Inflammatory macrophage treated with lipopolysaccharide for 1 hour (primary cell): ENCODE results near the gene HAND1.
"Not testable (repeated sequence)": the region's sequence is repeated elsewhere in the genome, so short reads cannot be mapped to it uniquely, and the experiment has no call there.

ENCODE experiments used
- DNase-seq, 2 donors: peaks; one replicate each; pipeline ENCODE4 v3.0.0-alpha.2; 2020 to 2022

Gene HAND1

GRCh38 chr5:154478224-154478565, at the start of gene HAND1:
TSS of gene HAND1 (minus strand) at chr5:154478227. CDS start at chr5:154478008, 219 bp downstream.
- DNase-seq = no peak

DNA sequence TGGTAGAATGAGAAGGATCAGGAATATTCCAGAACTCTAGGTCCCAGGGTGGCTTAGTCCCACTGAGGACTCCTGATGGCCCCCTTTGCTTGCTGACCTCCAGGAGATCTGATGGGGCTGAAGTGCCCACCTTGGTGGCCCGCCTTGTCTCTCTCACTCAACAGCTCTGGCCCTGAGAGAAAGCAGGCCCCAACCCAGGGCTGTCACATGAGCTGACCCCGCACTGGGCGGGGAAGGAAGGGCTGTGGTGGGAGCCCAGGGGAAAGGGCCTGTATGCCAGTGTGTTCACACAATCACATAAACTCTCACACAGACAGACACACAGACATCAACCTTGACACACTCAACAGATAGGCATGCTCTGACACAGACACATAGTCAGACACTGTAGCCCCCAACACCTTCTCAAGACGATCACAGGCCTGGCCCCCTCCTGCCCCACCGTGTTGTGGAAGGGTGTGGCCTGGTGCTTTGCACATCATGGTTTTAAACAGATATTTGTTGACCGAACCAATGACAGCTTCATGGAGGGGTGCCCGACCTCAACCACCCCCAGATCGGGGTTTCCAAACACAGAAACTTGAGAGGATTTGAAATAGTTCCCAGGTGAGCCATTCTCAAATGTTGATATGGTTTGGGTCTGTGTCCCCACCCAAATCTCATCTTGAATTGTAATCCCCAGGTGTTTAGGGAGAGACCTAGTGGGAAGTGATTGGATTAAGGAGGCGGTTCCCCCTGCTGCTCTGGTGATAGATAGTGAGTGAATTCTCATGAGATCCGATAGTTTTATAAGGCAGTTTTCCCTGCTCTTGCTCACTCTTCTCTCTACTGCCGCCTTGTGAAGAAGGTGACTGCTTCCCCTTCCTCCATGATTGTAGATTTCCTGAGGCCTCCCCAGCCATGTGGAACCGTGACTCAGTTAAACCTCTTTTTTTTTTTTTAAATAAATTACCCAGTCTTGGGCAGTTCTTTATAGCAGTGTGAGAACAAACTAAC, 48.5 kb upstream of the HAND1 start:
- DNase-seq = no peak

DNA sequence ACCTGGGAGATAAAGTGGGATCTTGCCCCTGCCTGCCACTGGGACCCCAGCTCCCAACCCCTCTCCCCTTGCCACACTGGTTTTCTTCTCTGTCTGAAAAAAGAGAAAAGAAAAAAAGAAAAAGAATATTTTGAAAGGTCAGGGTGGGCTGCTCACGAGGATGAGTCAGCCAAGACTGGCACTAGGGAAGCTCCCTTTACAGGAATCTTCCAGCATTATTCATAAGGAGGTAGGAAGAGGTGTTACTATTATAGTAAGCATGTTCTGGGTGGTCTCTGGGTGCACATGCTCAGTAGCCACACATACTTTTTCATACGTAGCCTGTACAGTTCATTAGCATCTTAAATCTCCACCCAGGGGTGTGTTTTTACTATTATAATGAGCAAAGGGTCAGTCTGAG, 46.8 kb upstream of the HAND1 start:
- no peak for DNase-seq

- no peak for DNase-seq
Observed at GRCh38 chr5:154524181-154524580, 46.2 kb upstream of the HAND1 start.

DNA sequence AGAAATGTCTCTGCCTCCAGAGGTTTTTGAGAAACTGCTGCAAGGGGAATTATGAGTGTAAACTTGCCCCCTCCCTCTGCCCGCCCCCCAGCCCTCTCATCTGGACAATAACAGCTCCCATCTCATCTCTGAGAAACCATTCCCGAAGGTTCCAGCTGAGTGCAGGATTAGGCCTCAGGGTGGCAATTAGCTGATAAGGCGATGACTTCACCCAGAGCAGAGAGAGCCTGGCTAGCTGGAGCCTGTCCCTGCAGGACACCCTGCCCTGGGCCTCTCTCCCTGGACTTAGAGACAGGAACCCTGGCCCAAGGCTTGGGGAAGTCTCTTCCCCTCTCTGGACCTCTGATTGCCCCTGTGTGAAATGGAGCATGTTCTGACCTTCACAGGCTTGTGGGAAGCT, 45.7 kb upstream of the HAND1 start:
- no peak for DNase-seq

- no peak for DNase-seq
Observed at GRCh38 chr5:154523104-154523503, 45.1 kb upstream of the HAND1 start.

DNA sequence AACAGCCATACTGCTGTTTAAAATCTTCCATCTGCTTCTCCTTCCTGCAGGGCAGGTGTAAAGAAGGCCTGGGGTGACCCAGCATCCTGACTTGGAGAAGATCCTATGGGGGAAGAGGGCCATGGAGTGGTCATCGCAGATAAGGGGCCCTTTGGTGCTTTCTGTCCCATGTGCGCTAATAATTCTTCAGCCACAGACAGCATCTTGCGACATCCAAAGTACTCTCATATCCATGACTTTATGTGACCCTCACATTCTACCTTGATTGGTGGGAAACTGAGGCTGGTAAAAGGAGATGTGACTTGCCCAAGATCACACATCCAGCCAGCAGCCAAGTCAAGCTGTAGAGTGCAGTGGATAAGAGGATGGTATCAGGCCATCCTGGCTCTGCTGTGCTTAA, 44.3 kb upstream of the HAND1 start:
- DNase-seq = no peak

- DNase-seq = no peak
Observed at GRCh38 chr5:154521756-154522155, 43.7 kb upstream of the HAND1 start.

- peak in 1 of 2 donors; percentile 20 for DNase-seq
Observed at GRCh38 chr5:154520861-154521453, 42.9 kb upstream of the HAND1 start.

DNA sequence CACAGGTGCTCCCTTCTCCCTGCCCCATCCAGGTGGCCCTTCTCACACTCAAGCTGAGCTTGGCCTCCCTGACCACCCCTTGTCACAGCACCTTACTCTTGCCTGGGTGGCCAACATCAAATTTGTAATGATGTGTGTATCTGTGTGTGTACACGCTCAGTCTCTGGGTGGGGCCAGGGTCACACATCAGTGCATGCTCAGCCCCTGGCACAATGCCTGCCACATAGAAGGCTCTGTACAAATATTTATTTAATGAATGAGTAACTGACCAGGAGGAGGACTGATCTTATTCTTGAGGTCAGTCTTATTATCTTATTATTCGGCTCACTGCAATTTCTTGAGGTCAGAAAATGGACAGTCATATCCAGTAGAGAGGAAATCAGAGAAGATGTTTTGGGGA, 41.3 kb upstream of the HAND1 start:
- DNase-seq = no peak

- no peak for DNase-seq
Observed at GRCh38 chr5:154518438-154518867, 40.4 kb upstream of the HAND1 start.

- no peak for DNase-seq
Observed at GRCh38 chr5:154517810-154518437, 39.9 kb upstream of the HAND1 start.

GRCh38 chr5:154517181-154517580, 39.2 kb upstream of the HAND1 start:
- DNase-seq = no peak

GRCh38 chr5:154516475-154516874, 38.4 kb upstream of the HAND1 start:
- DNase-seq = no peak

- DNase-seq = not testable (repeated sequence)
Observed at GRCh38 chr5:154515488-154515887, 37.5 kb upstream of the HAND1 start.

DNA sequence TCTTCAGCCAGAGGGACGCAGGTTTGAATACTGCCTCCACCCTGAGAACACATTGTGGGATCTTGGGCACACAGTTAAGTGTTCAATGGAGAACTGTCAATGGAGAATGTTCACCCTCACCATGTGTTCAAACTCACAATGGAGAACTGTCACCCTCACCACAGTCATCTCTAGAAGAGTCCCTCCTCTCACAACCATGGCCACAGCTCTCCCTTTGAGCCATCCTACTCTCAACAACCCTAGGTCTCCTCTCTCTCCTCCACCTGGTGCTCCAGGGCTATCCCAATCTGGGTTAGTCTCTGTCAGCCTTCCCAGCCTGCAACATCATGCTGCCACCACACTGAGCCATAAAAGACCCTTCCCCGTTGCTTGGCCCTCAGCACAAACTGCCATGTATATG, 36.3 kb upstream of the HAND1 start:
- DNase-seq = no peak

DNA sequence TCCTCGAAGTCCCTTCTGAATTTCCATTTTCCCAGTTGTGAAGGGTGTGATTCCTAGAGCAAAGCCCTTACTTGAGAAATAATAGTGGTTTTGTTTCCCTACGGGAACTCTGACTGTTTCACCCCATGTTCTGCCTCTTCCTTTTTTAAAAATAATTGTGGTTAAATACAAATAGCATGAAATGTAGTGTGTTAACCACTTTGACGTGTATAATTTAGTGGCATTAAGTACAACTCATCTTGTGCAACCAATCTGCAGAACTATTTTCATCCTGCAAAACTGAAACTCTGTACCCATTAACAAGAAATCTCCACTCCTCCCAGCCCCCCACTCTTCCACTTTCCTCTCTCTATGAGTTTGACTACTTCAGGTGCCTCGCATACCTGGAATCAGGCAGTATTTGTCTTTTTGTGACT, 35.6 kb upstream of the HAND1 start:
- no peak for DNase-seq

- DNase-seq = no peak
Observed at GRCh38 chr5:154511984-154512383, 34.0 kb upstream of the HAND1 start.

GRCh38 chr5:154509784-154510555, 31.9 kb upstream of the HAND1 start:
- DNase-seq = no peak

- DNase-seq = no peak
Observed at GRCh38 chr5:154508114-154508513, 30.1 kb upstream of the HAND1 start.

GRCh38 chr5:154506716-154507080, 28.7 kb upstream of the HAND1 start:
- no peak for DNase-seq

DNA sequence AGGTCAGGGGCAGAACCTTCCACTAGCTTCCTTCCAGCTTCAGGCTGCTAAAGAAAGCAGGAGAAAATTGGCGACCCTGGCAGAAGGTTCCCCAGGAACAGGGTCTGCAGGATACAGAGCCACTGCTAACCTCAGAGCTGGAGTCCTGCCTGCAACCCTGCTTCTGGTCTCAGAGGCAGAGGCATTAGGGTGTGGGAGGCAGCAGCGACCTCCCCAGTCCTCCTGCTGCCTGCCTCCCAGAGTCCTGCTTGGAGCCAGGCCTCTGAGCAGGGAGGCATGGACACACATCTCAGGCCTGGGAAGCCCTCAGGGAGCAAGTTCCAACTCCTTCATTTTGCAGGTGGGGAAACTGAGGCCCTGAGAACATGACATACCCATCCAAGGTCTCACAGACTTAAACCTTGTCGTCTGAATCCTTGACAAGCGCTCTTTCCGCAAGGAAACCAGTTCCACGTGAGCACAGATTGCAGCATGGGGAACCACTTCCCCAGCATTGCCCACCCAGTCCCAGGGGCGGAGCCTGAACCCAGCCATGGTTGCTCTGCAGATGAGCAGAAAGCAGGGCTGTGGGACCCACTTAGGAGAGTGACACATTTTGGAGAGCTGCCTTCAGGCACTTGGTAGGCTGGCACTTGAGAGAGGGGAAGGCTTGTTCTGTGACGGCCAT, 28.2 kb upstream of the HAND1 start:
- no peak for DNase-seq

DNA sequence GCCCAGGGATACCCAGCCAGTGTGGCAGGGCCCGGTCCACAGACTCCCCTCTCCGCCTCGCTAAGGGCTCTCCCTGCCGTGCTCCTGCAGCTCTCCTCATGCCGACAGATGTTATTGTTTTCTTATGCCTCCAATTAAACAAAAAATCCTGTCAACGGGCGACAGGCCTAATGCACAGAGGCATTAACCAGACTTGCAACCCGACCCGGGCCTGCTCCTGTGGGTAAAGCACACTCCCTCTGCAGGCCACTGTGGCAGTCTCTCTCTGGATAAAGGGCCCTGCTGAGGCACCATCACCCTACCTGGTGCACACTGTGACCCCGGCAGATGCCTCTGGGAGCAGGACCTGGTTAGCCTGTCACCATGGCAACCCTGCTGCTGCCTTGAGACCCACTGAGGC, 27.5 kb upstream of the HAND1 start:
- no peak for DNase-seq
